ENCODE data around the gene ARHGAP15. TPM values are rescaled to one million over a fixed set of nuclear protein-coding genes. Genes with fewer than 3 reads are reported as not detected.

ARHGAP15 gene
- total RNA-seq, 1 experiment from 2014 or later = 0.17 TPM

DNA sequence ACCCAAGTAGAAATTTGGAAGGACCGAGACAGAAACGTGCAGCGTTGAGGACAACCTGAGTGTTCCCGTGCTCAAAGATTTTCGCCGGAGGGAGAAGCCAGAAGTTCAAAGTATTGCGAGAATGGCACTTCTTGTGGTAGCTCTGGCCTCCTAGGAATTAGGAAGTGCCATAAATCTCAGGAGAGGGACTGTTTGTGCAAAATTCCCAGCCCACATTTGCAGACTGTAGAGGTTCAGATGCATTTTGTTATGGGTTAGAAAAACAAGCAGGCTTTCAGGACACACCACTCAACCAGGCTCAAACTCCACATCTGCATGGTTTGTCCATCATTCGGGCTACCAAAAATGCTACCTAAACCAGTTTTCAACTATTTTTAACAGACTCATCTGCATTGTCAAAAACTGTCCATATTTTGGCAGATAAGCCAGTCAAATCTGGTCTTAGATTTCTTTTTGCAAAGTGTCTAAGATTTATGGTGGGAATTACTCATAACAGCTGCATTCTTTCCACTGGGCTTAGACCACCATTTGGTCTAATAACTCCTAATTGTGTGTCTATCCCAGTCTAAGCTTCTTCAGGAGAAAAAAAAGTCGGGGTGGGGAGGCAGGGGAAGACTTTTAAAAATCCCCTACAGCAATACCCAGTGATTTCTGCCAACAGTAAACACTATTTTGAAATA, 422.9 kb downstream of the ARHGAP15 start:
- no peak for DNase-seq (ENCODE audit: extremely low read depth, low read depth)

DNA sequence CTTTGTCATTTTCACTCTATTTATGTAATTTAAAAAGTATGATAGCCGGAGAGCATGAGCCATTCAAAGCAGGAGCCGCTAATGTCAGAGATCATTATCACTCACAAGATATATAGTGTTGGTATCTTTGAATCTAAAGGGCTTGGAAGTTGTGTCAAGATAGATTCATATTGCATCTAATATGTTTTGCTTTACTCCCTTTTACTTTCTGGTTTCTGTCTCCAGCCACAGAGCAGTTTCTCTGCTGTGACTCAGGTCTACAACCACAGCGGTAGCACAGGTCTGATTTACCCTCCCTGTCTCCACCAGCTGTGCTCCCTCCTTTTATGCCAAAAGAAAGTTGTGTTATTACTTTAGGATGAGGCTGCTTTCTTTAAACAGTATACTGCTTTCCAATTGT, 424.0 kb downstream of the ARHGAP15 start:
- DNase-seq (ENCODE audit: extremely low read depth, low read depth) = no peak

DNA sequence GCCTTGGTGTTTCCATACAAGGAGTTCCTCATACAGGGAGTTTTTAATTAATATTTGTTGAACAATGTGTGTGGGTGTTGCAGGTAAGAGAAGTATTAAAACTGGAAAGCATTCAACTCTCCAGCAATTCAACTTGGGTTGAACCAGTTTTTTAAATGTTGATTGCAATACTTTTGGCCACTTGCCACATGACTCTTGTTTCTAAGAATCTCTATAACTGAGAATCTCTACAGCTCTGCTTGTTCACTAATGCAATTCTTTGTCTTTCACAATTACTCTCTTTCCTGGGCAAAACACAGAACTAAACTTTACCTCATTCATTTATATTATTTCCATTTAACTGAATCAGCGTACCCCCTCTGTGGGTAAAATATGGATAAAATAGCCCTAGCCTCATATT, 429.4 kb downstream of the ARHGAP15 start:
- no peak for DNase-seq (ENCODE audit: extremely low read depth, low read depth)

DNA sequence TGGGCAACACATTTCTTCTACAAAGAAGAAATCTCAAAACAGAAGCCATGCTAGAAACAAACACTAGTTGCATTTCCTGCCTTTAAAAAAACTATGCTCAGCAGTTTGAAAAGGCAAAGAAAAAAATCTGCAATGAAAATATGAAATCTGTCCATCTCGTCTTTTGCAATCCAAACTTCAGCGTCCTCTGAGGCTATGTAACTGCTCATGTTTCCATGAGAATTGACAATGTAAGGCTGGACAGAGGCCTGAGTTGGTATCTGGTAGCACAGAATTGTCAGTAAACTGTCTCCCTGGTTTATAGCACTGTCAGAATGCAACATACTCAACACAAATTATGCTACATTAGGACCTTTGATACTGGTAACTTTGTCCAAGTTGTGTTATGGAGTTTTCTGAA, 429.9 kb downstream of the ARHGAP15 start:
- no peak for DNase-seq (ENCODE audit: extremely low read depth, low read depth)

DNA sequence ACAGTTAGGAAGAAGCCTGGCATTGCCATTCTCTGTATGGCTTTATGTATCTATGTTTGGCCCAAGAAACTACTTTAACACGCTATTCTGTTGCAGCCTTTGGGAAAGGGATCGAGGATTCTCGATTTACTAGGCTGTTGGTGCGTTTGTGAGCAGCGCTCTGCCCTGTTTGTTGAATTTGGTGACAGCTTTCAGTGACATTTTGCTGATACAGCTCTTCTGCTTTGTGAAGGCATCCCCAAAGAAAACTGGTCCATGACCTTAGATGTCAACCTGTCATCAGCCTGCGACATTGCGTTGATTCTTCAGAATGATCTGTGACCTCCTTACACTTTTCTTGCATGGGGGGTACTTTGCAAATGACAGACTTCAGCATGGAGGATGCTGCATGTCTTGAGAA, 431.5 kb downstream of the ARHGAP15 start:
- DNase-seq (ENCODE audit: extremely low read depth, low read depth) = no peak

DNA sequence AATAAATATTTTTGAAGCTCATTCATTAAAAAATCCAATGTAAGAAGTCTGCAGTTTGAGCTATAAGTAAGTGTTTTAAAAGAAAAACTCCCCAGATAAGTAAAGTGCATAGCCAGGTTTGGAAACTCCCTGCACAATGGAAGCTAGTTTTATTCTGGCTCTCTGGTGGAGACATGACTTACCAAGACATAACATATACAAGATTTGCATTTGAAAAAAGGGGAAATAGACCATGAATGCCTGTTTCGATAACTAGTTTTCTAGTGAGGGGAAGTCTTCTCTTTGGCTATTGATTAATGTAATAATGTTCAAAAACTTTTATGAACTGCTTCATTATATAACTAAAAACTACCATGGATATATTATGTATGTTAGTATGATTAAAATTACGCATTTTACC, 435.2 kb downstream of the ARHGAP15 start:
- no peak for DNase-seq (ENCODE audit: extremely low read depth, low read depth)

DNA sequence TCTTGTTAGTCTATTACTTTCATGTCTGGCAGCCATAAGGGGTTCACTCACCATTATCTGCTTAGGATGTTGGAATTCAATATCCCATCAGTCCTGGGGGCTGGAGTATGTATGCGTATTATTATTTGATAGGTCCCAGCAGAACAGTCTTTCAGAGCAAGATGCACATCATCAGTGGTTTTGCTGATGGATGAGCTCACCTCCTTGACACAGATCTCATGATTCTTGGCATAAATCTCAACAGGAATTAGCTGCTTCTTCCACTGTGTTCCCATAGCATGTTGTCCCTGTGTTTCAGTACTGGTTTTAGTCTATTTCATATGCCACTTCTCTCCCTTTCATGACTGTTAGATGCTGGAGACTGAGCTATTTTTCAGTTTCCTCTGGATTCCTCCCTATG, 442.5 kb downstream of the ARHGAP15 start:
- no peak for DNase-seq (ENCODE audit: extremely low read depth, low read depth)

DNA sequence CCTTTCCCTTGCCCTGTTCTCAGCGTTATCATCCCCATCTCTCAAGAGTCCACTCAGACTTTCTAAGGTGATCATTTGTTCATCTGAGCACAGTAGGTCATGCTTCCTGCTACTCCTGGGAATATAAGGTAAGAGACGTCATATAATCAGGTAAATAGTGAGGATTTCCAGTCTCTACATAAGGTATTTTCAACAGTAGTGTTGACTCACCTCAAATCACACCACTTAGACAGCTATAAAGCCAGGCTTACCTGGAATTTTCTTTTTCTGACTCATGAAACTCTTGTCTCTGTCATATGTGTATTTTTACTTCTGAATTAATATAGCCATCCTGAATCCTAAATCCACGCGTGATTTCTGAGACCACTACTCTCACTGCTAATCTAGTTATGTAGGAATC, 443.2 kb downstream of the ARHGAP15 start:
- no peak for DNase-seq (ENCODE audit: extremely low read depth, low read depth)

DNA sequence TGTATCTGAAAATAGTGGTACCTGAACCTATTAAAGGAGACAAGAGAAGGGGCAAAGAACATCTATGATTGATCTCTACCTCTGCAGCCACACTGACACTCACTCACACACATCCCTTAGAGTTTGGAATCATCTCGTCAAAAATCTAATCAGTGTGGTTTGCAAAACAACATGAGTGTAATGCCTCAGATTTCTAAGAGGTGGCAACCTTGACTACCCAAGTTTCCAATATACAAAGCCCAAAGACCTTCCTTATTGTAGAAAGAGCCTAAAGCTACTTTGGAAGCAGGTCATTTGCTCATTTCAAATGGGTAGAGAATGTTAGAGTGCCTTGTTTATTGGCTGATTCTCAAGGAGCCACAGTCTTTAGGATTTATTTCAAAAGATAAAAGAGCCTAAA, 444.9 kb downstream of the ARHGAP15 start:
- DNase-seq (ENCODE audit: extremely low read depth, low read depth) = no peak

DNA sequence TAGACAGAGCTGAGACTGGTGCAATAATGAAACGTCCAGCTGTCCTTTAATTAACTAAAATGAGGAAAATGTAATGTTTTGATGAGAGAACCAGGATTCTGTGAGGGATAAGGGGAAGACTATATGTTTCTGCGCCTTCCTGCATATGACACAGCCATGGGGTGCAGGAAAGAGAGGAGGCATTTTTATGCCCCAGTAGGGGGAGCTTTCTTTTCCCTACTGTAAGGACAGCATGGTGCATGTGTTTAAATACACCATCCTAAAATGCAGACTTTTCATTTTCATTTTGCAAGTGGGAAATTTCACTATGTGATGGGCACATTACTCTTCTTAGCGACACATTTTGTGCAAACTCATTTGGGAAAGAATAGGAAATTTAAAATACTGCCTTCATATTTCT, 446.1 kb downstream of the ARHGAP15 start:
- DNase-seq (ENCODE audit: extremely low read depth, low read depth) = no peak

DNA sequence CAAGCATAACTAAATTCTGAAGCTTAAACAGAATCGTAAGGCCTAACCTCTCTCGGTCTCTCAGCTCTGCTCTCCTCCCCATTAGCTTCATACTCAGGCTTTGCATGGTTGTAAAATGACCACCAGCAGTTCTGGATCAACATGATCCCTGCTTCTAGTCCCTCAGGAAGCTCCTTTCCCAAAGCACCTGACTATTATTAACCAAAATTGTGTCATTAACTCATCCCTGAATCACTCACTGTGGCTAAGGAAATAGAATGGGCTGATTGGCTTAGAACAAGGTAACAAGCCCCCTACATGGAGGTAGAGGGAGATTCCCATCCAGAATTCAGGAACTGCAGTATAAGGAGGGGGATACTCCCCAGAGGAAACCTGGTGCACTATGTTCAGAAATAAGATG, 448.3 kb downstream of the ARHGAP15 start:
- no peak for DNase-seq (ENCODE audit: extremely low read depth, low read depth)

DNA sequence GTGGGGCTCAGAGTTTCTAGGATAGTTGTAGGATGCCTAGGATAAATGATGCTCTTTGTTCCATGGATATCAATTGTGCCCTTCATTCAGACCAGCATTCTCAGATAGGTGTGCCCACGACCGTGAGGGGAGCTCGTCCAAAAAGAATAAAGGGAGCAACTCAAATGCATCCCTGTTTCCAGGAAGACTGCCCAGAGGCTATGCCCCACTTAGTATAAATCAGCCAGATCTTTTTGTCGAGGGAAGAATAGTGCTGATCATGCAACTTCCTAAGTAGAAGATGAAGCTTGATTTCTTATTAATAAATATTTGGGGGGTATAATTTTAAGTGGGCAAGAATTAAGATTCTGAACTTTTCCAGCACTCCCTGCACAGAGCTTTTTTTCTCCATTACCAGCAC, 450.2 kb downstream of the ARHGAP15 start:
- no peak for DNase-seq (ENCODE audit: extremely low read depth, low read depth)

DNA sequence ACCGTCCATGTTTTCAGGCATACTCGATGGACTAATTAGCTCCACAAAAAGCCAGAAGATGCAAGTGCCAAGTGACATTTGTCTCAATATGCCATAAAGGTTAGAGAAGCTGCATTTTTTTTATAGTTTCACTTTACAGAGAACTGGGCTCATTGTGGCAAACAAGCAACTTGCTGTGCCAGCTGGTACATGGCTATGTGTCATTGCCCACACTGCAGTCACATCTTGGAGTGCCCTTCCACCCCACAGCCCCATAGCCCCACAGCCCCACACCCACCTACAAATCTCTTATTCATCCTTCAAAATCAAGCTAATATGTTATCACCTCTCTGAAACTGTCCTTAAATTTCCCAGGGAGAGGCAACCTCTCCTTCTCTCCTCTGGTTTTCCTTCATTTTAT, 451.9 kb downstream of the ARHGAP15 start:
- no peak for DNase-seq (ENCODE audit: extremely low read depth, low read depth)

DNA sequence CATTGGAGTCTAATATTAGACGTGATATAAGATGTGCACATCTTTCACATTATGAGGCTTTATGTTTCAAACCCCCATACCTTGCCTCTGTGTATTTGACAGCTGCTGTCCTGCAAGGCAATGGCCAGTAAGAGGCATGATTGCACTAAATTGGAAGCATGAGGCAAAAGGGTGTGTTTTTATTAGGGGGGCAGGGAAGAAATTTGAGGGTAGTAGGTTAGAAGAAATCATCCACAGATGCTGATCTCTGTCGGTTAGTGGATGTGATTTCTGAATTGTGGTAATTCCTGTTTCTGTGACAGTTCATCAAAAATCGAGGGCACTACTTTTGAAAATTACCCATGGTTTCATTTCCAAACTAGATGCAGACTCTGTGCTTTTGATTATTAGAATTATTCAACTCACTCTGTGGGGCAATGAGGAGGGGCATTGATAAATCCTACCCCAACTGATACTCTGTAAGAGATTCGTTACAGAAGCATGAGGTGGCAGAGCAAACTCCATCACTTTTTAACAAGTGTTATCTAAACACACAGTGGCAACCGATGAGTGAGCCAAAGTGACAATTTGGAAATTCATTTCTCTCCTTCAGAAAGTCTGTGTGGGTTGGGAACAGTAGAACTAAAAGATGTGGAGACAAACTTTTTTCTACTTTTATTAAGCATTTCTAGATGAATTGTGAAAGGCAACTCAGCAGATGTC, 453.0 kb downstream of the ARHGAP15 start:
- no peak for DNase-seq (ENCODE audit: extremely low read depth, low read depth)

DNA sequence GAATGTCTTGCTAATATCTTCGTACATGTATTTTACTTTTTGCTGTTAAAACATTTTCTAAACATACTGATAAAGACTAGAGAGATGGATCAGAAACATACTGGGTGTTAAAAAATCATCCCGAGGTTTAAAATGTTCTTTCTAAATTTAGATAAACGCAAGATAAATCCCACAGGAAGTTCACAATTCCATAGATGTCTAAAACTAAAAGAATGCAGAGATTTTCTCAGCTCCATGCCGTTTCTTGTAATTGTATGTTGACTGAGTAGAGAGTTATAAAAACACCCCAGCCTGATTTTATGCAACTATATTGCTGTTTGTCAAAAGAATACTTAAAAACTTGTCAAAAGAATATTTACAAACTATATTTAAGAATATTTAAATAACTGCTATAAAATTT, 455.7 kb downstream of the ARHGAP15 start:
- DNase-seq (ENCODE audit: extremely low read depth, low read depth) = no peak

DNA sequence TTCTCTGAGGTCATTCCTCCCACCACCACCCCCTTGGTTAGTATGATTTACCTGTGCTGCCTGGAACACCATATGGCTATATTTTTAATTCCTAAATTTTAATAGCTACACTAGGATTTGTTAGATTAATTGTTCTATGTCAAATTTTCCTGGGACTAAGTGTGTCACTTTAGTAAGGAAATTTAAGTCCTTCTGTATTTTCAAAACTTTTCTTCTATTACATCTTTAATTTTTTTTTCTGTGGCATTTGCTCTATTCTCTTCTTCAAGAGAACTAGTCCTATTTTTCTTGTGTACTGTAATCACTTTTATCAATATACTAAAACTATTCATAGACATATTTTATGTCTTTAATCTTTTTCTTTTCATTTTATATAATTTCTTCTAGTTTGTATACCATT, 456.9 kb downstream of the ARHGAP15 start:
- DNase-seq (ENCODE audit: extremely low read depth, low read depth) = no peak

DNA sequence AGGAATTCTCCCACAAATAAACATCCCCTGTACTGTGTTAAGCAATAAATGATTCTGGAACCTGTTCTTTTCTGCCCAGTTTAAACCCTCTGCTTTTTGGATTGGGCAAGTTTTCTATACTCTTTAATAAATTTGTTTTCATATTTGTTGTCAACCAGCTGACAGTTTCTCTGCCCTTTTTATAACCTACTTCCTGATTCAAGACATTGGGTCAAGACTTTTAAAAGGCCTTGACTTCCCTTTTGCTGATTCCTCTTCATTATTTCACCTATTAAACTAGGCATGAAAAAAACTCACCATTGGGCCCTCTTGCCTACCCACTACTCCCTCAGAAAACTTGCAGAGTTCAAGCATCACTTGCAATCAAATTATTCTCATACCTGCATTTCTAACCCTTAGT, 459.5 kb downstream of the ARHGAP15 start:
- DNase-seq (ENCODE audit: extremely low read depth, low read depth) = no peak

DNA sequence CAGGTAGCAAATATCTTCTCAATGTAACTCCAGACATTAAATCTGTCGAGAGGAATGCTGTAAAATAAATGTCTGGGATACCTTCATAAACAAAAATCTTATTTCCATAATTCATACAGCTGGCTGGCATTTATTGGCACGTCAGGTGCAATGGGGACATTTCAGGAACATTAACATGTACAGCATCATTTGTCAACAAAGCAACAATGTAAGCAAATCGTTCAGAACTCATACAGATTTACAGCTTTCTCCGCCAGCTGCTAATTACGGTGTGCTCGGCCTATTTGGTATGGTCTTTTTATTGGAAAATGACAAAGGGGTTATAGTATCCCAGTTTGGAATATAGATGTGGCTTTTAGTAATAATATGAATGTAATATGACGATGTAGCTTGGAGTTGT, 464.9 kb downstream of the ARHGAP15 start:
- DNase-seq (ENCODE audit: extremely low read depth, low read depth) = no peak

DNA sequence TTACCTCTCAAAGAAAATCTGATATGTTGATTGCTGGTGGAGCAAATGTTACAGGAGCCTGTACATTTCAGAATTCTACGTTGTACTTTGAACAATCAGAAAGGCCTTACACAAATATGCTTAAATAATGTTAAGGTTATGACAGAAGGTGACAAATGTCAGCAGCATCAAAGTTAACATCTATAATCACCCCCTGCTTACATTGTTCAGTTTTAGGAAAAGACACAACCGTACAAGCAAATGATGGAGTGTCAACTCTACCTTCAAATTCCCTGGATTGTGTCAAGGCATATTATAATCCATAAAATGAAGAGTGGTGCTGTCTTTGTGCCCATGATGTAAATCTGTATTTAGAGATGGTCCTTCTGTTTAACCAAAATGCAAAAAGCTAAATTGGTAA, 465.5 kb downstream of the ARHGAP15 start:
- no peak for DNase-seq (ENCODE audit: extremely low read depth, low read depth)

DNA sequence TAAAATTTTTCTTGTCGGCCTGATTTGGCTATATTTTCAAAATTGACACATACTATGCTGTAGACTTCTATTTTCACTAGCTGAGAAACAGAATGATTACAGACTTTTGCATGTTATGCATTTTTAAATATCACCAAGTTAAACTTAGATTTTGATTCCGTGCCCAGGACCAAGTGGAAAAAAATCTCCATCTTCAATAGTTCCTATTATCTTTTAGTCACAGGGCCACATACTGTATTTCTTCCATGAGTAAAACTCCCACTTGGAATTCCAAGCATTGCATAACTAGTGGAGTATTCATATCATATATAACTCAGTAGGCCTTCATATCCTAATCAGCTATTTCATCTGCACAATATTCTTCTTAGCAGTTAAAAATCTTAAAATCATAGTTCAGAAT, 470.9 kb downstream of the ARHGAP15 start:
- DNase-seq (ENCODE audit: extremely low read depth, low read depth) = no peak

DNA sequence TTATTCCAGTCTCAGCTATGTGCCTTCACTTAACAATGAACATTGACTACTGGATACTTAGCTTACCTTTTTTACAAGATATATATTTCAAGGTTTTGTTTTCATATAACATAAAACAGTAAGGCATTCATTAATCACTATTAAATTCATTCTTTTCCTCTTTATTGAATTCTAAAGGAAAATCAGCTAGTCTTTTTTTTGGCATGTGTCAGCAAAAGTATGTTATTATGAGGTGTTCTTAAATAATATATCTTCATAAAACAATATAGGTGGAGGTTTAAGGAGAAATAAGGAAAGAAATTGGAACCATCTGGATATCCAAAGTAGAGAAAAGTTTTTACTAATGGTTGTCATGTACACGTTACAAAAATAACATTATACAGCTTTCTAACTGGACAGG, 472.6 kb downstream of the ARHGAP15 start:
- no peak for DNase-seq (ENCODE audit: extremely low read depth, low read depth)

DNA sequence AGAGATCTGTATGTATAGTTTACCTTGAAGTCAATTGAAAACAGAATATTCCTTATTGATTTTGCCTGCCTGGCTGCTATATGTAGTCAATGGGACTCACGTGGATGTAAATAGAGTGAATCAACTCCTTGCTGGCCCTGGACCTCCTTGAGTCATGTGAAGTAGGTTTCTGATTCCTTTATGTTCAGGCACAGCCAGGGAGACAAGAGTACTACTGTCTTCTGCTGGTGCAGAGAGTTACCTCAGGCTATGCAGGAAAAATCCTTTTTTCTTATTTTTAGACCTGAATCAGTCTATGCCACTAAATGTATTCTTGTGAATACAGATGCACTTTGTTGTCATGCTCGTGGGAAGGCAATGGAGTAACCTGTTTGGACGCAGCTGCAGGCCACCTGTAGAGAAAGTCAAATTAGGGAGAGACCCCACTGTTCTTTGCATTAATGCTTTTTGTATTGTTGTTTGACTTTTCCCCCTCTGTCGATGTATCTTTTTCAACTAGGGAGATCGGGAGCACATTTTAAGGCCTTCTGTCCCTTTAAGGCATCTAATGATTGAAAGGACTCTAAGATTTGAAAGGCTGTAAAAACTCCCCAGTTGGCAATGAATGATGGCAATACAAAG, 473.9 kb downstream of the ARHGAP15 start:
- no peak for DNase-seq (ENCODE audit: extremely low read depth, low read depth)
